22Rv1 (cell line): Measurements from ENCODE around the gene KHDRBS1.

ENCODE experiments used
- CTCF ChIP-seq: fragments of 450-650 bp; IDR thresholded peaks from 2 replicates; pipeline ENCODE4 v1.5.1; 2017; ENCODE audit warnings: mild to moderate bottlenecking
- ZFX ChIP-seq: fragments of 450-650 bp; IDR thresholded peaks from 2 replicates; pipeline ENCODE4 v1.6.1; 2017; ENCODE audit warnings: antibody characterized with exemption, borderline replicate concordance

- no peak for TF ChIP-seq CTCF
- no peak for TF ChIP-seq ZFX
Measured at GRCh38 chr1:32082022-32082421, 68.4 kb downstream of the KHDRBS1 start.
